Measurements from ENCODE around the gene USP4.

The USP4 gene

DNA sequence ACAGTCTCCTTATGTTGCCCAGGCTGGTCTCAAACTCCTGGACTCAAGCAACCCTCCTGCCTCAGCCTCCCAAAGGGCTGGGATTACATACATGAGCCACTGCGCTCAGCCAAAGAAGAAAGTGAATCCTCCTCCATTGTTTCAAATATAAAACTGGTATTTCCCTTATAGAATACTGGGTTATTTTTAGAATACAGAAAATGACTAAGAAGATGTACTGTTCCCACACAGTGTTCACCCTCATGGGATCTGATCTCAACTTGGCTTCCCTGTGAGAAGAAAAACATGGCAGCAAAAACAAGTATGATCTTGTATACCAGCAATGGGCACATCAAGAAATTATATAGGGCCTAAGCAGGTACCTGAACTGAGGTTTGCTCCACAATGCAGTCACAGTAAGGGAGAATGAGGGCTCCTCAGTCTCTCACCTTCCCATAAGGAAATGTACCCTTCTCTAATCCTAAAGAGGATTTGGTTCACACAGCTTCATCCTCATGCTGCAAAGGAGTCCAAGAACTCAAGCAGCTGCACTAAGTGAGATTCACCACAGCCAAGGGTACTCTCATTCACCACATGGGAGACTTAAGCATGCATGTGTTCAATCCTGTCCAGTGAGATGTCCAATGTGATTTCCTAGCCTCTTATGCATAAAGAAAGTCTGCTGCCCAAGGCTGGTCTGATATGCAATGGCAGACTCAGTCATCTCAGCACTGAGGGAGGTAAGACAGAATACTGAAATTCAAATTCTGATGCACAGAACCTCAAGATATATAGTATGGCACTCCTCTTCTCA is 25.8 kb downstream of the USP4 start:
- no peak overlapping the region for H3K4me3 ChIP-seq (ENCODE audit: low read depth, low read length)
- TF ChIP-seq, protein P1, sequence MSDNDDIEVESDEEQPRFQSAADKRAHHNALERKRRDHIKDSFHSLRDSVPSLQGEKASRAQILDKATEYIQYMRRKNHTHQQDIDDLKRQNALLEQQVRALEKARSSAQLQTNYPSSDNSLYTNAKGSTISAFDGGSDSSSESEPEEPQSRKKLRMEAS (IDR thresholded peaks at IDR 0.05; ENCODE audit: low read depth, low read length), result no peak
- no peak for TF ChIP-seq MYC (IDR thresholded peaks at IDR 0.05; ENCODE audit: low read depth, low read length)
- TF ChIP-seq, protein P2, sequence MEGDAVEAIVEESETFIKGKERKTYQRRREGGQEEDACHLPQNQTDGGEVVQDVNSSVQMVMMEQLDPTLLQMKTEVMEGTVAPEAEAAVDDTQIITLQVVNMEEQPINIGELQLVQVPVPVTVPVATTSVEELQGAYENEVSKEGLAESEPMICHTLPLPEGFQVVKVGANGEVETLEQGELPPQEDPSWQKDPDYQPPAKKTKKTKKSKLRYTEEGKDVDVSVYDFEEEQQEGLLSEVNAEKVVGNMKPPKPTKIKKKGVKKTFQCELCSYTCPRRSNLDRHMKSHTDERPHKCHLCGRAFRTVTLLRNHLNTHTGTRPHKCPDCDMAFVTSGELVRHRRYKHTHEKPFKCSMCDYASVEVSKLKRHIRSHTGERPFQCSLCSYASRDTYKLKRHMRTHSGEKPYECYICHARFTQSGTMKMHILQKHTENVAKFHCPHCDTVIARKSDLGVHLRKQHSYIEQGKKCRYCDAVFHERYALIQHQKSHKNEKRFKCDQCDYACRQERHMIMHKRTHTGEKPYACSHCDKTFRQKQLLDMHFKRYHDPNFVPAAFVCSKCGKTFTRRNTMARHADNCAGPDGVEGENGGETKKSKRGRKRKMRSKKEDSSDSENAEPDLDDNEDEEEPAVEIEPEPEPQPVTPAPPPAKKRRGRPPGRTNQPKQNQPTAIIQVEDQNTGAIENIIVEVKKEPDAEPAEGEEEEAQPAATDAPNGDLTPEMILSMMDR (IDR thresholded peaks at IDR 0.05; ENCODE audit: low read depth, low read length), result no peak
- TF ChIP-seq POLR2A (IDR thresholded peaks at IDR 0.05; ENCODE audit: extremely low read depth, insufficient read length), result no peak
- no peak for DNase-seq (ENCODE audit: low read depth)

- no peak for TF ChIP-seq MYC (IDR thresholded peaks at IDR 0.05; ENCODE audit: low read depth, low read length)
- TF ChIP-seq, protein P2 (IDR thresholded peaks at IDR 0.05; ENCODE audit: low read depth, low read length), result no peak
- TF ChIP-seq POLR2A (IDR thresholded peaks at IDR 0.05; ENCODE audit: extremely low read depth, insufficient read length), result no peak
- DNase-seq (ENCODE audit: low read depth), result no peak
Observed at GRCh38 chr3:49311283-49311682, 28.6 kb downstream of the USP4 start.

GRCh38 chr3:49310677-49311076 is 29.2 kb downstream of the USP4 start:
- H3K4me3 ChIP-seq (ENCODE audit: low read depth, low read length), result no peak overlapping the region
- TF ChIP-seq POLR2A (IDR thresholded peaks at IDR 0.05; ENCODE audit: extremely low read depth, insufficient read length) (no peak), MYC (IDR thresholded peaks at IDR 0.05; ENCODE audit: low read depth, low read length) (no peak)
- TF ChIP-seq, protein P2 (IDR thresholded peaks at IDR 0.05; ENCODE audit: low read depth, low read length), result no peak
- TF ChIP-seq, protein P1 (IDR thresholded peaks at IDR 0.05; ENCODE audit: low read depth, low read length), result no peak
- DNase-seq (ENCODE audit: low read depth), result no peak

More at GRCh38 chr3:49311283-49311682, 28.6 kb downstream of the USP4 start:
- no peak overlapping the region for H3K4me3 ChIP-seq (ENCODE audit: low read depth, low read length)

DNA sequence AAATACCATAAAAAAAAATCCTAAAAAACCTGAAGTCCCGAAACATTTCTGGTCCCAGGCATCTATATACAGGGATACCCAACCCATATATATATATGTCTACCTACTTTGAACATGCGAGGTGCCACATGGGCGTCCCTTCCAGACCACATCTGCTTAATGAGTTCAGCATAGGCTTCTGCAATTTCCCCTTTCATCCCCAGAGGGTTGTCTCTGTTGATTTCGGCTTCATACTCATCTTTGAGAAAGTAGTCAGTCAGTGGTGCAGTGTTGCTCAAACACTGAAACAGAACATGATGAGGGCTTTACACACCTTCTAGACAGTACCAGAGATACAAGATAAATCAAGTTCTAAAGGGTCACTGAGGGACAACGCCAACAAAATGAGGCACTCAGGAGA is 34.2 kb downstream of the USP4 start:
- H3K4me3 ChIP-seq (ENCODE audit: low read depth, low read length), result no peak overlapping the region
- TF ChIP-seq, protein P1 (IDR thresholded peaks at IDR 0.05; ENCODE audit: low read depth, low read length), result no peak
- TF ChIP-seq POLR2A (IDR thresholded peaks at IDR 0.05; ENCODE audit: extremely low read depth, insufficient read length) (no peak), MYC (IDR thresholded peaks at IDR 0.05; ENCODE audit: low read depth, low read length) (no peak)
- TF ChIP-seq, protein P2 (IDR thresholded peaks at IDR 0.05; ENCODE audit: low read depth, low read length), result no peak
- peak; percentile 52 for DNase-seq (ENCODE audit: low read depth)

- DNase-seq (ENCODE audit: low read depth), result no peak
- TF ChIP-seq POLR2A (IDR thresholded peaks at IDR 0.05; ENCODE audit: extremely low read depth, insufficient read length) (no peak), MYC (IDR thresholded peaks at IDR 0.05; ENCODE audit: low read depth, low read length) (no peak)
- TF ChIP-seq, protein P1 (IDR thresholded peaks at IDR 0.05; ENCODE audit: low read depth, low read length), result no peak
- TF ChIP-seq, protein P2 (IDR thresholded peaks at IDR 0.05; ENCODE audit: low read depth, low read length), result no peak
- no peak overlapping the region for H3K4me3 ChIP-seq (ENCODE audit: low read depth, low read length)
Observed at GRCh38 chr3:49302613-49303012, 37.2 kb downstream of the USP4 start.

Measured in NB4 (cell line).